ENCODE results near the gene SGPL1. TPM values are rescaled to one million over a fixed set of nuclear protein-coding genes. Genes with fewer than 3 reads are reported as not detected.

The SGPL1 gene
- total and polyA plus RNA-seq, 12 donors, result 3.7 to 20.3 (median 12.6) TPM

DNA sequence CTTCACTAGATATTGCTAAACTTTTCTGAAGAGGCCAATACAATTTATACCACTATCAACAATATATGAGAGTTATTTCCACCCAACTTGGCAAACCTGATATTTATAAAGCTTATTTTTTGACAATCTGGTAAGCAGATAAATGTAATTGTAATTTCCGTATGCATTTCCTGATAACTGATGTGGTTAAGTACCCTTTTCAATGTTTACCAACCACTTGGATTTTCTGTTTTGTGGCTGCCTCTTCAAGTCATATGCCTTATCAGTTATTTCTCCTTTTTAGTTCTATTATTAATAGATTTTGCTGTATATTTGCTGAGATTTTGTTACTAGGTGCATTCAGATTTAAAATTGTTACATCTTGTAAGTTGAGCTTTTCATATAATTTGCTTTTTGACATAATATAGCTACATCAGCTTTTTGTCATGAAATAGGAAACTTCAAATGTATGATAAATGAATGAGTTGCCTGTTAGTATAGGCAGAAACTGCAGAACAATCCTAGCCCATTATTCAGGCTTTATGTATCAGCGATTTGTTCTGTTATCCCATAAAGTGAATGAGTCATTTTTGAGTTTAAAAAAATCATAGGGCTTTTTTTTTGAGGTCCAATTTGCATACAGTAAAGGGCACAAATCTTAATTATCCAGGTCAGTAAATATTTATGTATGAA lies 11.5 kb downstream of the SGPL1 start:
- H3K4me1 ChIP-seq, result peaks cover 0 to 56% (median 23%) of the 10 kb centered on the region in 9 donors
- peaks cover 0 to 42% (median 0%) of the 10 kb centered on the region in 9 donors for H3K36me3 ChIP-seq
- TF ChIP-seq, protein P1, sequence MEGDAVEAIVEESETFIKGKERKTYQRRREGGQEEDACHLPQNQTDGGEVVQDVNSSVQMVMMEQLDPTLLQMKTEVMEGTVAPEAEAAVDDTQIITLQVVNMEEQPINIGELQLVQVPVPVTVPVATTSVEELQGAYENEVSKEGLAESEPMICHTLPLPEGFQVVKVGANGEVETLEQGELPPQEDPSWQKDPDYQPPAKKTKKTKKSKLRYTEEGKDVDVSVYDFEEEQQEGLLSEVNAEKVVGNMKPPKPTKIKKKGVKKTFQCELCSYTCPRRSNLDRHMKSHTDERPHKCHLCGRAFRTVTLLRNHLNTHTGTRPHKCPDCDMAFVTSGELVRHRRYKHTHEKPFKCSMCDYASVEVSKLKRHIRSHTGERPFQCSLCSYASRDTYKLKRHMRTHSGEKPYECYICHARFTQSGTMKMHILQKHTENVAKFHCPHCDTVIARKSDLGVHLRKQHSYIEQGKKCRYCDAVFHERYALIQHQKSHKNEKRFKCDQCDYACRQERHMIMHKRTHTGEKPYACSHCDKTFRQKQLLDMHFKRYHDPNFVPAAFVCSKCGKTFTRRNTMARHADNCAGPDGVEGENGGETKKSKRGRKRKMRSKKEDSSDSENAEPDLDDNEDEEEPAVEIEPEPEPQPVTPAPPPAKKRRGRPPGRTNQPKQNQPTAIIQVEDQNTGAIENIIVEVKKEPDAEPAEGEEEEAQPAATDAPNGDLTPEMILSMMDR (IDR thresholded peaks at IDR 0.05), result no peak
- intact Hi-C loops (cut with DNase I), result no loop called here
- no peak for DNase-seq
- ATAC-seq, result no peak
- 81 to 86% methylated on average over 2 of the region's 2 CpGs for WGBS, 2 donors
- H3K4me3 ChIP-seq, result no peak overlapping the region
- H3K9me3 ChIP-seq, result no peaks in the 10 kb centered on the region
- H3K27me3 ChIP-seq, result no peaks in the 10 kb centered on the region
- no peak overlapping the region for H3K27ac ChIP-seq

DNA sequence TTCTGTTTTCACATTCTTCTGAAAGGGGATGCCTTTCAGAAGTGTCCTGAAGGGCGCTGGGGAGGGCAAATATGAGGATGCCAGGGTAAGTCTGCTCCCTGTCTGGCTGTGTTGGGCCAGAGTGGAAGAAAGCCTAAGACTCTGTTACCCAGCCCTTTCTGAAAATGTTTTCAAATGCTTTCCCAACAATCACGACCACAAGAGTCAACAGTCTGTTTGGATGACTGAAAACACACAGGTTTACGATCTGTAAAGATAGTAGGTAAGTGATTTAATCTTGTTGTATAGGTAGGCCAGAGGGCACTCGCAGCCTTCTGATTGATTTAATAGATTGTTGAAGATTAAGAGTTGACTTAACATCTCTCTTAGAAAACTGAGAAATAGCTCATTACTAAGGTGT lies 13.2 kb downstream of the SGPL1 start:
- 70 to 72% methylated on average over 4 of the region's 4 CpGs for WGBS, 2 donors
- intact Hi-C loops (cut with DNase I), result no loop called here
- H3K27ac ChIP-seq, result peak overlapping the region in 5 of 10 donors; percentile 24 to 56 (median 35)

DNA sequence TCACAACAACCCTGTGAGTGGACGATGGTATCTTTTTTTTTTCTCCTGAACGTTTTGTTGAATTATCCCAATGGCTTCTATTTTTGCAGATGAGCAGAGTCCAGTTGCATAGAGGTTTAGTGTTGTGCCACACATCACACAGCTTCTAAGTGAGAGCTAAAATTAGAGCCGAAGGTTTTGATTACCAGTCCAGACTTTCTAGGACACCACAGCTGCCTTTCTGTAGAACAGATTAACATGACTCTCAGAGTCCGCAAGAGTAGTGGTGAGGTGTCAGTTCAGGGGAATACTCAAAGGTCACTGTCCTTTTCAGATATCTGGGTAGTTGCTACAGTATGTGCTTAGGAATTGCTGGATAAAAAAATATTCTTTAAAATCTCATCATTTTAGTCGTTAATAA lies 13.8 kb downstream of the SGPL1 start:
- TF ChIP-seq, protein P1 (IDR thresholded peaks at IDR 0.05), result no peak
- peaks cover 0 to 38% (median 0%) of the 10 kb centered on the region in 9 donors for H3K36me3 ChIP-seq
- peaks cover 0 to 65% (median 23%) of the 10 kb centered on the region in 9 donors for H3K4me1 ChIP-seq
- intact Hi-C loops (cut with DNase I), result no loop called here
- no peaks in the 10 kb centered on the region for H3K9me3 ChIP-seq
- no peak for DNase-seq
- ATAC-seq, result peak in 7 of 8 donors; percentile 75 to 96 (median 90)
- no peaks in the 10 kb centered on the region for H3K27me3 ChIP-seq
- peak overlapping the region in 5 of 10 donors; percentile 24 to 56 (median 35) for H3K27ac ChIP-seq
- 39 to 56% methylated on average over 5 of the region's 5 CpGs for WGBS, 2 donors
- no peak overlapping the region for H3K4me3 ChIP-seq

More for the DNA sequence above, 13.2 kb downstream of the SGPL1 start:
- Histone ChIP-seq H3K4me3 (no peak overlapping the region), H3K4me1 (peaks cover 0 to 64% (median 23%) of the 10 kb centered on the region in 9 donors), H3K9me3 (no peaks in the 10 kb centered on the region), H3K27me3 (no peaks in the 10 kb centered on the region), H3K36me3 (peaks cover 0 to 38% (median 0%) of the 10 kb centered on the region in 9 donors)
- DNase-seq (no peak), ATAC-seq (no peak)
- TF ChIP-seq, protein P1 (IDR thresholded peaks at IDR 0.05), result no peak

DNA sequence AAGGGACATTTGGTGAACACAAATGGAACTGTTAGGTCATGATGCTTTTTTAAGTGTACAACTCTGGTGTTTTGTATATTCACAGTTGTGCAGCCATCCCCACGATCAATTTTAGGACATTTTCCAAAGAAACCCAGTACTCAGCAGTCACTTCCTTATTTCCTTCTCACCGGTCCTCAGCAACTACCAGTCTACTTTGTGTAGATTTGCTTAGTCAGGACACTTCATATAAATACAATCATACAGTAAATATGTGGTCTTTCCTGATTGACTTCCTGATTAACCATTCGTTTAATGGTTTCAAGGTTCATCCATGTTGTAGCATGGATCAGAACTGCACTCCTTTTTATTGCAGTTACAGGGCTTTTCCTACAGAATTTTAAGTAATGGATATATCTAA lies 14.4 kb downstream of the SGPL1 start:
- H3K9me3 ChIP-seq, result no peaks in the 10 kb centered on the region
- DNase-seq (no peak), ATAC-seq (no peak)
- H3K27ac ChIP-seq, result peak overlapping the region in 4 of 10 donors; percentile 32 to 56 (median 38)
- peaks cover 0 to 69% (median 23%) of the 10 kb centered on the region in 9 donors for H3K4me1 ChIP-seq
- intact Hi-C loops (cut with DNase I), result no loop called here
- WGBS, 2 donors, result 48 to 54% methylated on average over 3 of the region's 3 CpGs
- no peaks in the 10 kb centered on the region for H3K27me3 ChIP-seq
- H3K36me3 ChIP-seq, result peaks cover 0 to 35% (median 0%) of the 10 kb centered on the region in 9 donors
- no peak overlapping the region for H3K4me3 ChIP-seq
- TF ChIP-seq, protein P1 (IDR thresholded peaks at IDR 0.05), result no peak

All from heart right ventricle (tissue), 16 donors.